NCI-H82 treated with DMSO at 0.1 percent for 48 hours (cell line): Measurements from ENCODE around the gene CLCN6.

Experiments
- DNase-seq: peaks from one replicate; lab custom pipeline; 2025; ENCODE audit not compliant: unreplicated experiment; lab: John Stamatoyannopoulos, UW

CLCN6 gene

GRCh38 chr1:11874624-11875023, 68.6 kb downstream of the CLCN6 start:
- DNase-seq: no peak

GRCh38 chr1:11875094-11875493, 69.1 kb downstream of the CLCN6 start:
- DNase-seq: no peak

GRCh38 chr1:11877074-11877473, 71.1 kb downstream of the CLCN6 start:
- DNase-seq: no peak

GRCh38 chr1:11878081-11878890, 72.3 kb downstream of the CLCN6 start:
- no peak for DNase-seq

GRCh38 chr1:11878891-11879190, 72.8 kb downstream of the CLCN6 start:
- DNase-seq: no peak

GRCh38 chr1:11879311-11880180, 73.6 kb downstream of the CLCN6 start:
- DNase-seq: no peak

GRCh38 chr1:11880181-11880575, 74.2 kb downstream of the CLCN6 start:
- DNase-seq: no peak

GRCh38 chr1:11880911-11881748, 75.1 kb downstream of the CLCN6 start:
- no peak for DNase-seq

GRCh38 chr1:11881749-11882441, 75.9 kb downstream of the CLCN6 start:
- no peak for DNase-seq

- no peak for DNase-seq
Observed at GRCh38 chr1:11882814-11883538, 77.0 kb downstream of the CLCN6 start.

- no peak for DNase-seq
Observed at GRCh38 chr1:11885916-11886315, 79.9 kb downstream of the CLCN6 start.

GRCh38 chr1:11886986-11887665, 81.1 kb downstream of the CLCN6 start:
- no peak for DNase-seq

GRCh38 chr1:11887666-11888007, 81.6 kb downstream of the CLCN6 start:
- no peak for DNase-seq

GRCh38 chr1:11888206-11888876, 82.3 kb downstream of the CLCN6 start:
- no peak for DNase-seq

- no peak for DNase-seq
Observed at GRCh38 chr1:11888877-11889208, 82.9 kb downstream of the CLCN6 start.

GRCh38 chr1:11891433-11892186, 85.6 kb downstream of the CLCN6 start:
- DNase-seq: no peak
